ENCODE measurements around the gene LHX3.
"Not testable (repeated sequence)": the region's sequence is repeated elsewhere in the genome, so short reads cannot be mapped to it uniquely, and the experiment has no call there.

DNA sequence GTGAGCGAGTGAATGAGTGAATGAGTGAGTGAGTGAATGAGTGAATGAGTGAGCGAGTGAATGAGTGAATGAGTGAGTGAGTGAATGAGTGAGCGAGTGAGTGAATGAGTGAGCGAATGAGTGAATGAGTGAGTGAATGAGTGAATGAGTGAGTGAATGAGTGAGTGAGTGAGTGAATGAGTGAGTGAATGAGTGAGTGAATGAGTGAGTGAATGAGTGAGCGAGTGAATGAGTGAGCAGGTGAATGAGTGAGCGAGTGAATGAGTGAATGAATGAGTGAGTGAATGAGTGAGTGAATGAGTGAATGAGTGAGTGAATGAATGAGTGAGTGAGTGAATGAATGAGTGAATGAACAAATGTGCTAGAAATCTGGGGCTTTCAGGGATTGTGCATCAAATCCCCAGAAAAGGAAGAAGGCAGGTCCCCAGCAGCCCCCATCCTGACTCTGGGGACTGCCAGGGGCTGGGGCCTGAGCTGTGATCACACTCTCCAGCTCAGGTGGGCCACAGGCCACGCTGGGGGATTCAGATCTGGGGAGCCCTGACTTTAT is 54.2 kb downstream of the LHX3 start:
- TF ChIP-seq POLR2A (IDR thresholded peaks at IDR 0.05) = not testable (repeated sequence)
- TF ChIP-seq, protein P1, sequence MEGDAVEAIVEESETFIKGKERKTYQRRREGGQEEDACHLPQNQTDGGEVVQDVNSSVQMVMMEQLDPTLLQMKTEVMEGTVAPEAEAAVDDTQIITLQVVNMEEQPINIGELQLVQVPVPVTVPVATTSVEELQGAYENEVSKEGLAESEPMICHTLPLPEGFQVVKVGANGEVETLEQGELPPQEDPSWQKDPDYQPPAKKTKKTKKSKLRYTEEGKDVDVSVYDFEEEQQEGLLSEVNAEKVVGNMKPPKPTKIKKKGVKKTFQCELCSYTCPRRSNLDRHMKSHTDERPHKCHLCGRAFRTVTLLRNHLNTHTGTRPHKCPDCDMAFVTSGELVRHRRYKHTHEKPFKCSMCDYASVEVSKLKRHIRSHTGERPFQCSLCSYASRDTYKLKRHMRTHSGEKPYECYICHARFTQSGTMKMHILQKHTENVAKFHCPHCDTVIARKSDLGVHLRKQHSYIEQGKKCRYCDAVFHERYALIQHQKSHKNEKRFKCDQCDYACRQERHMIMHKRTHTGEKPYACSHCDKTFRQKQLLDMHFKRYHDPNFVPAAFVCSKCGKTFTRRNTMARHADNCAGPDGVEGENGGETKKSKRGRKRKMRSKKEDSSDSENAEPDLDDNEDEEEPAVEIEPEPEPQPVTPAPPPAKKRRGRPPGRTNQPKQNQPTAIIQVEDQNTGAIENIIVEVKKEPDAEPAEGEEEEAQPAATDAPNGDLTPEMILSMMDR (IDR thresholded peaks at IDR 0.05) = not testable (repeated sequence)
